HG03520 (cell line): ENCODE data around the gene FOXP4.

Experiments used
- ATAC-seq: cut with Tn5 transposase; IDR thresholded peaks from one replicate; pipeline ENCODE4 v1.9.1; 2021; ENCODE audit warnings: mild to moderate bottlenecking, moderate library complexity; ENCODE audit not compliant: unreplicated experiment

Gene FOXP4

DNA sequence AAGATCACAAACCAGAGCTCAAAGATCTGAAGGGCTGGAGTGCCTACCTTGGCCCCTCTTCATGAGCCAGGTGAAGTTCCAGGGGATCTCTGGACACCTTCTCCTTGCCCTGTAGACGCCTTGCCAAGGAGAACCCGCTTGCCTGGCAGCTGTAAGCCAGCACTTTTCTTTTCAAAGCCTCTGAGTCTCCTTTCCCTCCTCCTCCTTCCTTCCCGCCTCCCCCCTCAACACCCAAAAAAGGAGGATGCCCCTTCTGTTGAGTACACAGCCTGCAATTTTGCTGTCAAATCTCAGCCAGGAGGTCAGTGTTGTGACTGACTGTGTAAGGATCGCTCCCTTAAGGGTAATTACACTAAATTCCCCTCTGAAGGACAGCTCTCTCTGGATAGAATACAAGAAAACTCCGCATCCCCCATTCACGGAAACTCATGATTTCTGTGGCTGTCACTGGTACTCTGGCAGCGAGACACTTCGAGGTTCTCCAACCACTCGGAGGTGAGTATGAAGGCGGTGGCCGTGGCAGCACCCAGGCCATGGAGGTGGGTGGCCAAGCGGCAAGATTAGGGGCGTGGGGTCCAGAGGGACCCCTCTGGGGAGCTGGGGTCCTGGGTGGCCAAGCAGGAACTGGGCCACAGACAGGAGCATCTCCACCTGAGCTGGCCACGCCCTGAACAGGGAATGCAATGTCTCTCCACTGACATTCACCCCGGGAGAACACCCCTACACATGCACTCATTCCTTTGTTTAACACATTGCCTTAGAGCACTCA, 23.2 kb upstream of the FOXP4 start:
- no peak for ATAC-seq

DNA sequence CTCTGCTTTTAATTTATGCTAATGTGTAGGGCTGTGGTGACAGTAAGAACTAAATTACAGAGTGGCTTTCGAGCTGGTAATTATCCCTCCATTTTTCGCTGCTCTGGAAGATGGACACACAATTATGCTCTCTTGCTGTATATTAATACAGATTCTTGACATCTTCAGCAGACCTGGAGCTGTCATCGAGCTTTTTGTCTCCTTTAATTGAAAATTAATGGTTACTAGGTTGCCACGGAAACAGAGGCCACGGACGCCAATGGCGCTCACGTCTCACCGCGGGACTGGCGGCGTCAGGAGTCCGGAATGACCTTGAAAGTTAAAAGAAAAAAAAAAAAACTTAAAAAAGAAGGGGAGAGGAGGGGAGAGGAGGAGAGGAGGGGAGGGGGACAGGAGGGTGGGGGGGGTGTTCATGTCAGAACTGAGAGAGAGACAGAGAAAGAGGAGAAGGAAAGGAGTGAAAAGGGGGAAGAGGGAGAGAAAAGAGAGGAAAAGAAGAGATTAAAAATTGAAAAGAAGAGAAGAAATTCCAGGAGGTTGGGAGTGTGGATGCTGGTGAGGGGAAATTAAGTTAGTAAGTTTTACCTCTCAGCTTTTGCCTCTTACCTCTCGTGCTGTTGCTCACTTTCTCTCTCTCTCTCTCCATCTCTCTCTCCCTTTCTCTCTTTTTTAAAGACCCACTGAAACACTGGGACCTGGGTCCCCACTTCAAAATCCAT, 22.1 kb upstream of the FOXP4 start:
- ATAC-seq, result no peak

DNA sequence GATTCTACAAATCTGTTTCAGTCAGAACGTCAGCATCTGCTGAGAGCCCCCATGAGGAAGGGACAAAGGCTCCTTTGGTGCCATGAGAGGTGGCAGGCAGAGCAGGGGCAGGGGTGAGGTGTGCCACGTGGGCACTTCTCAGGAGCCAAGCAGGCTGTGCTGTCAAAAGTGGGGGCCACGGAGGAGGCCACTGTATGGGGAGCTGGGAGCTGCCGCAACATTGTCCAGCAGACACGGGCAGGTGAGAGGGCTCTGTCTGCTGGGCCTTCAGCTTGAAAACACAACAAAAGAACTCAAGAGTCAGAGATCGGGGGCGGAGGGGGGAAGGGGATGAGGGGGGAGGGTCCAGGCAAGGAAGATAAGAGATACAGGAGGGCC, 21.6 kb upstream of the FOXP4 start:
- no peak for ATAC-seq

DNA sequence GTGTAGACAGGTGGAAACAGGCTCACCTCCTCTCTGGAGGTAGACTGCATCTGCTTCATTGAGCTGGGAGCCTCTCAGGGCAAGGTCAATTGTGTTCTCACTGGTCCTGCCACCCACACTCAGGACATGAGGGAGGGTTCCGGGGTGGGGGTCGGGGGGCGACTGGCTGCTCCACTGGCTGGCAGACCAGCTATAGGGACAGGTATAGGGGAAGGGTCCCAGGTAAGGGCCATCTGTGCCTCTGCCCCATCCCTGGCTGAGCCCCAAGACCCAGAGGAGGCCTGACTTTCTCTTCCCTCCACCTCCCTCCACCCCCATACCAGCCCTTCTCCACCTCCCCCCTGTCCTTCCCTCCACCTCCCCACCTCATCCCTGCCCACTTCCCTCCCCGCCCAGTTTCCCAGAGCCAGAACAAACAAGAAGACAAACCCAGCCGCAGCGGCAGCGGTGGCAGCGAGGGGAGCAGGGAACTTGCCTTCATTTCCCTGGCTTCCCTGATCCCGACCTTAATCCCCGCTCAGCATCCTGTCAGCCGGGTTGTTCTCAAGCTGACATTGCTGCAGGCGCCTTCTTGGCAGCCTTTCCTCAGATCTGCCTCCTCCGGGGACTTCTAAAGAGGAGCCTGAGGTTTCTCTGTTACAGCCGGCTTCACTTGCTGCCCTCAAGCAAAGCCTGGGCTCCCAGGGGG, 18.3 kb upstream of the FOXP4 start:
- ATAC-seq, result no peak

DNA sequence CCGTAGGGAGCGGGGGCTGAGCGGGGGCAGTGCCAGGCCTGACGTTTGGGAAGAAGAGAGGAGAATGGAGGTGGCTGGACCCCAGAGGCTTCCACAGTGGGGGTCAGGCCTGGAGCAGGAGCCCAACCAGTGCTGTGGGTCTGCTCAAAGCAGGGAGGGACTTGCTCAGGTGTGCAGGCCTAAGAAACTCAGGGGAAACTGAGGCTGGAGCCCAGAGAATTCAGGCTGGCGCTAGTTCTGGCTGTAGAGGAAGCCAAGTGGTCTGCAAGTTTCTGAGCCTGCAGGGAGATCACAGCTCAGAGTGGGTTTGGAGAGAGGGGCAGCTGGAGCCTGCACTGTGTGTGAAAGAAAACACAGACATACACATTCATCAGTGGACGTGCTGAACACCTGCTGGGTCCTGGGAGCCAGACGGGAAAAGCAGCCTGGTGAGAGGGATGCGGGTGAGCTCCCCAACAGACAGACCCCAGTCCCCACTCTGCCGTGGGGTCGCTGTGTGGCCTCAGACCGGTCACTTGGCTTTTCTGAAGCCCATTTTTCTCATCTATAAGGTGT, 17.7 kb upstream of the FOXP4 start:
- ATAC-seq, result no peak

DNA sequence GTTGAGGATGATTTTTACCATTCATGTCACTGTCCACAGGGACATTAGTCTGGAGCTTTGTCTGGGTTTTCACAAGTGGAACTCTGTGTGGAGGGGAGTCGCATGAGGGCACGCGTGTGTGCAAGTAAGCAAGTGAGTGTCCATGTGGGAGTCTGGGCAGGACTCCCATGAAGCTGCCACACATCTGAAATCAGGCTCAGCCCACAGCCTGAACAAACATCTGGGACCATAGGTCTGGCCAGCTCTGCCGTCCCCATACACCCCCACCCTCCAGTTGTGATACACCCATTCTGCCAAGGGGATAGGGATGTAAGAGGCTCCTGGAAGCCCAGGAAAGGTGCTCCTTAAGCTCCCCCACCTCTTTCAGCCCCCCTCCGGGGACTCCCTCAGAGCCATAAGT, 17.1 kb upstream of the FOXP4 start:
- no peak for ATAC-seq

DNA sequence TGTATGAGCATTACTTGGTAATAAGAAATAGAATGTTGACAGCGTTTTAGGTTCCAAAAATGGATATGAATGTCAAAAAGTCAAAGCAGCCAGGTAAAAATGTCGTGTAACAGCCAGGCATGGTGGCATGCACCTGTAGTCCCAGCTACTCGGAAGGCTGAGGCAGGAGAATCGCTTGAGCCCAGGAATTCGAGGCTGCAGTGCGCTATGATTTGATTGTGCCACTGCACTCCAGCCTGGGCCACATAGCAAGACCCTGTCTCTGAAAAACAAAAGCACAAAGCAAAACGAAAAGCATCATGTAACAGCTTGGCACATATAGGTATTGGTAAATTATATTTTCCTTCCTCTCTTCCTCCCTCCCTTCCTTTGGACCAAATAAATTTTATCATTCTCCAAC, 16.2 kb upstream of the FOXP4 start:
- no peak for ATAC-seq

DNA sequence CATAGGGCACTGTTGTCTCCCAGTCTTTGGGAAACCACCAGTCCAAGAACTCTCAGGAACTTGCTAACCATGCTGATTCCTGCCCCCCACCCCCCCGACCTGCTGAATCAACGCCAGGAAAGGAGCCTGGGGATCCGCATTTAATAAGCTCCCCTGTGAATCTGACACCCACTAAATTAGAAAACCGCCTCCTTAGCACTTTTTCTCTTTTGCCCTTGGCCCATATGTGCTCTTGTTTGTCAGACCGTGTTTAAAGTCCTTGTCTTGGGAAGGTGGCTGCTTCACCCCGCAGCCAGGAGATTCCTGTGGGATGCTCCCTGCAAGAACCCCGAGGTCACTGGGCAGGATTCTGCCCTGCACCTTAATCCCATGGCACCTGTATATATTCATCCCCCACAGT, 15.7 kb upstream of the FOXP4 start:
- no peak for ATAC-seq

DNA sequence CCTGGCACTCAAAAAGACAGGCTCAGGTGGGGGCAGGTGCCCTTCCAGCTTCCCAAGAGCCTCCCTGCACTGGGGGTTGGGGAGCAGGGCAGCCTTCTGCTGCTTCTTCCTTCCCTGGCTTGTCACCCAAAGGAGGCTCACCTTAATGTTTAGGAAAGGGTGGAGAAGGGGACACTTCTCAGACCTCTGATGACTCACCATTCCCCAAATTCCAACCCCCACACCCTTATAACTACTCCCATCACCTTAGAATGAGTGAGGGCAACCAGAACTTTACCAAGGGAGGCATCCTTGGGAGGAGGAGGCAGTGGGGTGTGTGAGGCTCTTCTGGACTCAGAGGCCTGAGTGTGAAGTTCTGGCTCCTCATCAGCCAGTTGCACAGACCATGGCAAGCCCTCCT, 15.2 kb upstream of the FOXP4 start:
- ATAC-seq, result no peak

DNA sequence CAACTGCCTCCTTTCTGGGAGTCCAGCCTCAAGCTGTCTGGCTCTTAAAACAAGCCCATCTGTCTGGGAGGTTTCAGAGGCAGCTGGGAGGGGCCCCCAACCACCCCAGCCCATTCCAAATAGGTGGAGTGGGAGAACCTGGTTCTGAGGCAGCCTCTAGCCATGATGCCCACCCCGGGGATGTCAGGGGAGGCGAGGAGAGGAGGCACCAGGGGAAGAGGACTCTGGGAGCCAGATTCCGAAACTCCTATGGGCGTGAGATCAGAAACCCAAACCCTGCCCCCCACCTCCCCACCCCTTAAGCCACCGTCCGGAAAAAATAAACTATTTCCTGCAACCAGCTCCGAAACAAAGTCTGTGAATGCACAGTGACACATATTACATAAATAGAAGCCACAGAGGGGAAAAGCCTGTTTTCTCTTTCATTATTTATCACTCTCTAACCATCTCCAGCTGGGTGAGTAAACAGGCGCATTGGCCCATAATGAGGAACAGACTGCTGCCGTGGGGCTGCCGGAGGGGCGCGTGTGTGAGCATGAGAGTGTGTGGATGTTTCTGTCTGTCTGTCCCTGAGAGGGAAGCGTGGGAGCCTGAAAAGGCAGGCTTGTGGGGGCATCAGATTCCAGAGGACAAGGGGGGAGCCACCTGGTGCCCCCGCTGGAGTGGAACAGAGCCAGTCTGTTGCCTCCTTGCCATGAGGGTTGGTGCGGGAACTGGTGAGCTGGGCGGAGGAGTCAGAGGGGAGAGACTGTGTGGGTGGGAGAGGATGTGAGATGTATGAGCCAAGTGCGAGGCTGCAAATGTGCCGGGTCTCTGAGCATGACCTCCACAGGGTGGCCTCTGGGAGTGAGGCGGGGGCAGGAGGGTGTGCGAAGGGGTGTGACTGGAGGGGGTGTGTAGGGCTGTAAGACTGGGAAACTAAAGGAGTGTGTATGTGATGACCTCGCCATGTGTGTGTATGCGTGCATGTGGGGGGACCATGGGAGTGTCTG, 14.3 kb upstream of the FOXP4 start:
- ATAC-seq, result peak; percentile 89

DNA sequence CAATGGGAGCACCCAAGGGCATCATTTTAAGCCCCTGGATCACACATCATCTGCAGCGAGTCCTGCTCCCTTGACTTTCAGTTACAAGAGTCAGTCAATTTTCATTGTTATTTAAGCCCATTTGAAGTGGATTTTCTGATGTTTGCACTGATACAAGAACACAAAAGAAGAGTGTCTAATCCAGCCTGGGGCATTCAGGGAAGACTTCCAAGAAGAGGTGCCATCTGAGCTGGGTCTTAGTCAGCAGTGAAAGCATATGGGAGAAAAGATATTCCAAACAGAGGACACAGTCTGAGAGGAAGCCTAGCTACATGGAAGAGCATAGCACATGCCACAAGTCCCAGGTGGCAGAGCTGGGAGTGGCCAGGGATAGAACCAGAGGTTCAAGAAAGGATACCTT, 10.4 kb upstream of the FOXP4 start:
- no peak for ATAC-seq

DNA sequence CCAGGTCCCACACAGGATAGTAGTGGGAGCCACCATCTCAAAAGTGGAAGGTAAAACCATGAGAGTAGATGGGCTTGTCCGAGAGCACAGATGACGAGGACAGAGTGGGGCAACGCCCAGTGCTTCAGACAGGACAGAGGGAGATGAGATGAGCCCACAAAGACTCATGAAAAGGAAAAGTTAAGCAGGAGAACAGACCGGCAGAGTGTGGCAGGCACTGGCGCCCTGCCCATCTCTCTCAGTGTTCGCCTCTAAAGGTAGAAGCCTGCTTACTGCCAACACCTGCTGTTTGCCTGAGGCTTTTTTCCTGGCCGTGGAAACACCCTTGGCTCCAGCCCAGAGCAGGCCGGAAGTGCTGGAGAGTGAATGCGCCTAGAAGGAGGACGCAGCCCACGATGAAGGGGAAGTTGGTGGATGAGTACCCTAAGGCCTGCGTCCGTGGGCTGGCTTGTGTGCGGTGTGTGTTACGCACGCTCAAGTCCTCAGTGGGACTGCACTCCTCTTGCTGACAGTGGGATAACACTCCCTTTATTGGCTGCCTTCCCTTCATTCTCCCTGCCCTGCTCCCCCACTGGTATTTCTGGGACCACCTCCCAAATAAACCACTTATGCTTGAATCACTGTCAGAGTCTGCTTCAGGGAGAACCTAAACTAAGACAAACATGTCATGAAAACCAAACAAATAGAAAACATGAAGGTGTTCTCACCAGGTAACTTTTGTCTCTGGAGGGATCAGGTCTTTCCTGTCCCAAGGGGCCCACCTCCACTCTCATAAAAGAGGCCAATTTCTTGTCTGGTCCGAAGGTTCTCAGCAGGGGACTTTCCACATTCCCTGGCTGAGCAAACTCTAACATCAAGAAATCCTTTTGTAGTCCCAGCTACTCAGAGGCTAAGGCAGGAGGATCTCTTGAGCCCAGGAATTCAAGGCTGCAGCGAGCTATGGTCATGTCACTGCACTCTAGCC, 9.1 kb upstream of the FOXP4 start:
- no peak for ATAC-seq

DNA sequence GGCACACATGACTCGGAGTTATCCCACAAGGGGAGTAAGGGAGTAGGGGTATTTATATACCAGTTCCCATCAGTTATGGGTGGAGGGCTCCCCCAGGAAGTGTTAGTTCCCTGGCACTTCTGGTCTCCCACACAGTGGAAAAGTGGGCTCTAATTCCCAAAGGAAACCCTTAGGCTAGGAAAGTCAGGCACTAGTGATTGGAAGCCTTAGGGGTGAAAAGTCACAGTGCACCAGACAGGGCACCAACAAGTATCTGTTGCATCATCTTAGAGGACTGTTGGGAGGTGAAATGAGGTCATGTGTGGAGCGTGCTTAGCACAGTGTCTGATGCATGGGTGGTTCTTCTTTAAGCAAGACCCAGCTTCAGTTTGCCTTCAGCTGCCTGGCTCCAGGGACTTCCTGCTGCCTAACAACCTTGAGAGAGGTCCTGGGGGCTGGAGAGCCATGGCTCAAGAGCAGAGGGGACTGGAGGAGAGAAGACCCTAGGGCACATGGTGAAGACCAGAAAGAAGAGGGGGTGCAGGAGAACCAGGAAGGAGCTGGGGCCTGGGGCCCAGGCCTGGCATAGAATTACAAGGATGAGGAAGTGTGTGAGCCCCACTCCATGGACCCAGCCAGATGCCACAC, 7.5 kb upstream of the FOXP4 start:
- no peak for ATAC-seq

DNA sequence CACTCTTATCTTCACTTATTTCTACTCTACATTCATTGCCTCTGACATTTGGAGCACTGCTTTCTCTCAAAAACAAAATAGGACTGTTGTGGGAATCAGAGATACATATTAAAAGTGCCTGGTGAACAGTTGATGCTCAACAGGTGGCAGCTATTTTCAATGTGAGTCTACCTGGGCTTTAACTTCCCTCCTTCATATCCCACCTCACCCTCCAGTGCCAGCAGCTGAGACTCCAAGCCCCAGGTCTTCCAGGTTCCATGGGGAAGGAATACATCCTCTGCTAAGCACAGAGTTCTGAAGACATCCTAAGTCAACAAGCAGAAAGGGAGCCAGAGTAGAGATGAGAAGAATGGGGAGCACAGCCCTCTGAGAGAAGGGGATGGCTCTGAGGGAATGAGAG, 7.0 kb upstream of the FOXP4 start:
- ATAC-seq, result no peak

DNA sequence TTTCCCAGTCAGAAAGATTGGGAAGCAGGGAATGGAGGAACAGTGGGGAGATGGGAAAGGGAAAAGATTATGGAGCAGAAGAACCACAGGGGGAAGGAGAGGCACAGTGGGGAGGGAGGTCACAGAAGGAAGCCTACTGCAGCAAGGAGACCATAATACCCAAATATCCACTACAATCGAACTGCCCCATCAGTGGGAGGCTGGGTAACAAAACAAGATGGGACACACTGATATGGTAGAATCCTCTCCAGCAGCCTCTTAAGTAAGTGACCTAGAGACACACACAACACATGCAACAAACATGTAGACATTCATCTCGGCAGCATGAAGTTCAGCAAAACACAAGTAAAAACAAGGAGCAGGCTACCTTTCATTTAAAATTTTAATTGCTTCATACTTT, 4.8 kb upstream of the FOXP4 start:
- no peak for ATAC-seq

DNA sequence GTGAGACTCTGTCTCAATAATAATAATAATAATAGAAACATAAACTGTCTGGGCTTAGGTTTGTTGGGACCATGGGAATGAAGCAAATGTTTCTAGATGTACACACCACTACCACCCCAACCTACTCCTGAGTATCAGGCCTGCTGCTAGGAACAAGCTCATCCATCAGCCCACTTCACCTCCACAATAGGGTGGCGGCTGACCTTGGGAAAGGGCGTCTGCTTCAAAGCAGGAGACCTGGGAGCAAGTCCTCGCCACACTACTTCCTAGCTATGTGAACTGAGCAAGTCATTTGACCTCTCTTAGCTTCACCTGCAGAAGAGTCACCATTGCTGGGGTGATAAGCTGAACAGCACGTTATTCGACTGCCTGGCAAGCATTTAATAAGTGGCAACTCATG, 3.1 kb upstream of the FOXP4 start:
- ATAC-seq, result no peak

DNA sequence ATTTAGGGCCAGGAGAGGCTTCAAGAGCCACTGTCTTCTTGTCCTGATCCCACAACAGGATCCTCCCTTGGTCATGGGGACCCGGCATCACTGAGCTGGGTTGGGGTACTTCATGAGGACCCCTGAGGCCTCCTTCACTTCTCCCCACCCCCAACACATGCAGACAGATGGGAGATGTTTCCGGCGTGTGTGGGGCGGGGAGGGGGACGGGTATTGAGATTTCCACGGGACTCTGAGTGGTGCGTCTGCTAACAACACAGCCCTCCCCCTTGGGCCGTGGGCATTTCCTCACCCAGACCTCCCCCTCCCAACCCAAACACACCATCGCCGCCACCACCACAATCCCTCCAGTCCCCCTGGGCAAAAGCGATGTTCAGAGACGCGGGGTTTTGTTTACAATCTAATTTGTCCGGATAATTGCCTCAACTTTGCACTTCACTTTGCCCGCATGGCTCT, 906 bp upstream of the FOXP4 start:
- no peak for ATAC-seq

DNA sequence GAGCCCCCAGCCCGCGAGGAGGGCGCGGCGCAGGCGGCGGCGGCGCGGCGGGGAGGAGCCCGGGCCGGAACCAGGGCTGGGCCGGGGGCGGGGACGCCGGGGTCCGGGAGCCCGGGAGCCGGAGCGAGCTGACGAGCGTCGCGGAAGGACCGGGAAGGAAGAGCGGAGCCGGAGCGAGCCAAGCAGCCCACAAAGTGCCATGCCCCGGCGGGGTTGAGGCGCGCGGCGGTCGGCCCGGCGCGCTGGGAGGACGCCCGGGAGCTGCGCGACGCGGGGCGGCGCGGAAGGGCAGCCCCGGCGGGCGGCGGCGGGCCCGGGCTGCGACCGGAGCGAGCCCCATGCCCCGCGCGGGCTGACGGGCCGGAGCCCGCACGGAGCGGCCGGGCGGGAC, 289 bp downstream of the FOXP4 start:
- ATAC-seq, result peak; percentile 28
